Measurements from ENCODE around the gene RTP5.

RTP5 gene

DNA sequence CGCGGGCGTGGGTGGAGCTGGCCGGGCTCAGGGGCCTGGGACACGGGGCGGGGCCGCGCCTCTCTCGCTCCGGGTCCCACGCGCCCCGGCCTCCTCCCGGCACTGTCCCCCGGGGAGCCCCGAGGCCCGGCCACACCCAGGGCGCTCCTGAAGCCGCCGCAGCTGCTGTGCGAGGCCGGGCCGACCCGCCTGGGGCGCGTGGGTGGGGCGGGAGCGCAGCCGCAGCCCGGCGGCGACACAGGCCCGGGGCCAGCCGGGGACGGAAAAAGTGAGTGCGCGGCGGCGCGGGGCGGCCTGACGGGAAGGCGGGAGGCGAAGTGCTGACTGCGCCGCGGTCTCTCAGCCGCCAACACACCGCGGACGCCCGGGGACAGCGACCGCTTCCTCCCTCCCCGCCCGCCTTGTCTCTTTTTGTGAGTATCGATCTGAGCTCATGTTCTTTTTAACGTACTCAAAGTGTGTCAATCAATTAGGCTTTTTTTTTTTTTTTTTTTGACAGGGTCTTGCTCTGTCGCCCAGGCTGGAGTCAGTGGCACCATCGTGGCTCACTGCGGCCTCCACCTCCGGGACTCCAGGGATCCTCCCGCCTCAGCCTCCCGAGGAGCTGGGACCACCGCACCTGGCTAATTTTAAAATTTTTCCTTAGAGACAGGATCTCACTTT lies 25.3 kb upstream of the RTP5 start:
- DNase-seq = peak; percentile 71

DNA sequence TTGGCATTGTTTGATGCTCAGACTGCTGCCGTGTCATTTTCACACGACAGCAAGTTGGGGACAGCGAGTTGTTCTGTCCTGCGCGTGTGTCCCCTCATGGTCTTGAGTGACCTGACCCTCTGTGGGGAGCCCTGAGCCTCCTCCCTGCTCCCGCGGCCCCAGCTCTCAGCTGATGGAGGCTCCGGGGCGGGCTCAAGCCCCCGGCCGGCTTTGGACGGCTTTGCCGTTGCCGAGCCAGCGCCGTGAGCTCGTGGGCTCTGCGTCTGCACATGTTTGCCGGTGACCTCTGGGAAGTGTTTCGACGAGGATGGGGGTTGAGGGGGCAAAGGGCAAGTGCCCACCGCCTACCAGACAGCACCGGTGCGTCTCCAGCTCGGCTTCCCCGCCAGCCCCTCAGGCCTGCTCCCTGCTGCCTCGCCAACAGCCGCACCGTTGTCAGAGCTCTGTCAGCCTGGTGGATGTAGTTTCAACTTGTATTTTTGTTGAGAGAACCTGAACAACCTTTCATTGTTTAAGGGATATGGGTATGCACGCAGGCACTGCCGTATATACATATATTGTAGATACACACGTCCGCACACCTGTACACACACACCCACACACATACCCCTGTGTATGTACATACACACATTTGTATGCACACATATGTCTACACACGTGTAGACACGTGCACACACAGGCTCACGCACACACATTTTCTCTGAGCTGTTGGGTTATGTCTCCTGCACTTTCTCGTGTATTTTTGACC lies 24.5 kb upstream of the RTP5 start:
- no peak for DNase-seq

DNA sequence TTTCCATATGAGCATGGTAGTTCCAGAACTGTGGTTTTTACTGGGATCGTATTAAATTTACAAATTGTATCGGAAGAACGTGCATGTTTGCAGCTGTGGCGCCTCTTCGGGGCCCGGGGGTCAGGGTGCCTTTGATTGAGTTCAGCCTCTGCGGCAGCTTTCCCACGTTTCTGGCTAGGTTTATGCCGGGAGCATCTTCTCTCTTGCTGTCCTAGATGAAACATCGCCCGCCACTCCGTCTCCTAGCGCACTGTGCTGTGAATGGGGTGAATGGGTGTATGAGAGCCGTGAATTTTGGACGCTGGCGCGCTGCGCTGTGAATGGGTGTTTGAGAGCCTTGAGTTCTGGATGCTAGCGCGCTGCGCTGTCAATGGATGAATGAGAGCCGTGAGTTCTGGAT lies 23.1 kb upstream of the RTP5 start:
- no peak for DNase-seq

DNA sequence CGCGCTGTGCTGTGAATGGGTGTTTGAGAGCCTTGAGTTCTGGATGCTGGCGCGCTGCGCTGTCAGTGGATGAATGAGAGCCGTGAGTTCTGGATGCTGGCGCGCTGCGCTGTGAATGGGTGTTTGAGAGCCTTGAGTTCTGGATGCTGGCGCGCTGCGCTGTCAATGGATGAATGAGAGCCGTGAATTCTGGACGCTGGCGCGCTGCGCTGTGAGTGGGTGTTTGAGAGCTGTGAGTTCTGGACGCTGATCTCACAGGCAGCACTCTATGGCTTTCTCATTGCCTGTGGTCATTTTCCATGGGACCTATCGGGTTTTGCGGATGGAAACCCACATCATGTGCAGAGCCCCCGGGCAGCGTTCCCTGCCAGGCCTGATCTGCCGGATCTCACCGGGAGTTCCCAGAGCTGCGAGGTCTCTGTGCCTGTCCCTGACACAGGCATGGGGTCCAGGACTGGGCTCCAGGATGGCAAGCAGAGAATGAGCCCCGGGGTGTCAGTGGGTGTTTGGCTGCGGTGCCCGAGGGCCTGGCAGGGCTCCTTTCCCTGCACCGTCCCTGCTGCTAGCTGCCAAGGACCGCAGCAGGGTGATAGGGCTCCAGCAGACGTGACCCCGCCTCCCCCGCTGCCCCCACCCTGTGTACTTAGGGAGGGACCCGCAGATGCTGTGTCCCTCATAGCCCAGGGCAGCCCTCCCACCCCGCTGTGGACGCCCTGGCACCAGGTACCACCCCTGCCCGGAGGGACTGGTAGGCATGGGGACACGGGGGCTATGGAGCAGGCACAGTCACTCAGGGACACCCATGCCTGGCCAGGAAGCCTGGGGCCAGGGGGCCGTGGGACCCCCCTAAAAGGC lies 20.5 kb upstream of the RTP5 start:
- no peak for DNase-seq

DNA sequence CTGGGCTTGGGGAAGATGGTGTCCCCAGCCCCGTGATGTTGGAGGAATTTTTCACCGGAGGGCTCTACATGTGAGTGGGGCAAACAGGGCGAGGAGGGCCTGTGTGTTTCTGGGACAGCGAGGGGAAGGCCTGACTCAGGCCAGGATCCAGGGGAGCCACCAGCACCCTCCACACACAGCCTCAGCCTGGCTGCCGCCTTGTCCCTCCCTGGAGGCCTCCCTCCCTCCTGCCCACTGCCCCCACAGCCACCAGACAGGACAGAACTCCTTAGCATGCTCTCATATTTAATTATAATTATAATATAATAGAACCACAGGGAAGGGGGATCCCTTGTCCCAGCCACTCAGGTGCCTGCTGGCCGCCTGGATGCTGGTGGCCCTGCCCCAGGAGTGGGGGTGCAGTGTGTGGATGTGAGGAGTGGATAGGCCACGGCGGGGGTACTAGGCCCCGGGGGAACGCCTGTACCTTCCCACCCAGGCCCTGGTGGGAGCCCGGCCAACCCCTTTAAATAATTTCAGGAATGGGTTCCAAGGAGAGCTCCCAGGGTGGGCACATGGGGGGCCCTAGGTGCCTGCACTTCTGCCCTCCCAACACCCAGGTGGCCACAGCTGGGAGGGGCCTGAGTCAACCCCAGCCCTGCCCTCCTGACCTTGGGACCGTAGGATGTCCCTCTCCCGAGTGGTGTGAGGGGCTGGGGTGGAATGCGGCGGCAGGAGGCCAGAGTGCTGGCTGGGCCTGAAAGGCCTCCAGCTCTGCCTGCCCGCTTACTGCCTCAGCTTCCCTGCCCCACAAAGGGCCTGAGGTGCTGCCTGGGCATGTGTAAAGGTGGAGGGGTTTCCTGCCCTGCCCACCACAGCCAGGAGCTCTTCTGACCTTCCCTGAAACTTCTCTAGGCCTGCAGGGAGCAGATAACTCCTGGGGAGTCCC lies 19.6 kb upstream of the RTP5 start:
- DNase-seq = no peak

DNA sequence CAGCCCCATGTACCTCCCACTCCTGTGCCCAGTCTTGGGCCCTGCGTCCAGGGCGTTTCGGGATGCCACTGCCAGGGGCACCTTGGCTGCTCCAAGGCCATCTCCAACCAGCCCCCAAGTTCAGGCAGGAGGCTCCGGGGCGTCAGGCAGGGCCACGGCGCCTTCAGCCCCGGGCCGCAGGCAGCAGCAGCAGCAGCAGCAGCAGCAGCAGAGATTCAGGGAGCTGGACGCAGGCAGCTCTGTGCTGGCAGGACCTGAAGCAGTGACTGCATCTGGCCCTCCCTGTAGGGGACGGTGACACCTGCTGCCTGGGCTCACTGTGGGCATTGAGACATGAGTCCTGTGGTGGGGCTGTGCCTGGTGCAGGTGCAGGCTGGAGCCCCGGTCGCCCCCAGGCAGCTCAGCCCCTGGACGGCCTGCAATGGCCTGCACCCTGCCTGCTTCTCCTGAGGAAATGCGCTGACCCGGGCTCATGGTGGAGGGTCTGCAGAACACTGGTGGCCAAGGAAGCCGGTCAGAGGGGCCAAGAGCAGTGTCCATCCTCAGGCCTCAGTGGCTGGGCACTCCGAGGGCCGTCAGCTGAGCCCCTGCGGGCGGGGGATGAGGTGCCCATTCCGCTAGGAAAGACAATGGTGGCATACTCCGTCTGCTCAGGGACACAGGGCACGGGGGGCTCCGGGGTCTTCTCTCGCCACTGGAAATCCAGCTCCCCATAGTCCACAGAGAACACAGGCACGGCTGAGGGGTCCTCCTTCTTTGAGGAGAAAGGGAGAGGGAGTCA lies 18.8 kb upstream of the RTP5 start:
- no peak for DNase-seq

- no peak for DNase-seq
These were observed 18.0 kb upstream of the RTP5 start for GRCh38 chr2:241851325-241852115.

DNA sequence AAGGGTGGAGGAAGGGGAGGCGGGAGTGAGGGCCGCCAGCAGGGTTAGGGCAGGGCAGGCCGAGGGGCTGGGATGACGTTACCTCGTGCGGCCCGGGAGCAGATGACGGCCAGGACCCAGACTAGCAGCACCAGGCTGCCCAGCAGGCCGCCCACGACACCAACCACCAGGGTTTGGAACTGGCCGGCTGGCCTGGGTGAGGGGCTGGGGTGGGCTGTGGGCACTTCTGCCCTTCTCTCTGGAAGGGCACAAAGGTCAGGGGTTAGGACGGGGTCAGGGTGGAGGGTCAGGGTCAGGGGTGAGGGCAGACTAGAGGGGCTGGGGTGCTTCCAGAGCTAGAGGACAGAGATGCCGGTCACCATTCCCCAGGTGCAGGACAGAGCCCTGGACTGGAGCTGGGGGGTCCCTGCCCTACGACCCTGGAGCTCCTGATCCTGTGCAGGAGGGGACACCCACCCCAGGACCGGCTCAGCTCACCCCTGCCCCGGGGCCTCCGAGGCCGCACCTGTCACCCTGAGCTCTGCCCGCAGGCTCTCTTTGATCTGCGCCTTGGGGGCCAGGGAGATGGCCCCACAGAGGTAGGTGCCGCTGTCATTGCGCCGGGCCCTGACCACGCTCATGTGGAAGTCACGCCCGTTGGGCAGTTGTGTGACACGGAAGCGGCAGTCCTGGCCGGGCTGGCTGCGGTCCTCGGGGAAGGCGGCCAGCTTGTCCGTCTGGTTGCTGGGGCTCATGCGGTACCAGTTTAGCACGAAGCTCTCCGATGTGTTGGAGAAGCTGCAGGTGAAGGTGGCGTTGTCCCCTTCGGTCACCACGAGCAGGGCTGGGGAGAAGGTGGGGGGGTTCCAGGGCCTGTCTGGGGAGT lies 17.2 kb upstream of the RTP5 start:
- DNase-seq = peak; percentile 38

- no peak for DNase-seq
These were observed 16.4 kb upstream of the RTP5 start for GRCh38 chr2:241852981-241853631.

- DNase-seq = no peak
These were observed 15.7 kb upstream of the RTP5 start for GRCh38 chr2:241853651-241854341.

- no peak for DNase-seq
These were observed 14.9 kb upstream of the RTP5 start for GRCh38 chr2:241854342-241855244.

GRCh38 chr2:241855245-241855887 lies 14.2 kb upstream of the RTP5 start:
- no peak for DNase-seq

- no peak for DNase-seq
These were observed 13.6 kb upstream of the RTP5 start for GRCh38 chr2:241855888-241856422.

DNA sequence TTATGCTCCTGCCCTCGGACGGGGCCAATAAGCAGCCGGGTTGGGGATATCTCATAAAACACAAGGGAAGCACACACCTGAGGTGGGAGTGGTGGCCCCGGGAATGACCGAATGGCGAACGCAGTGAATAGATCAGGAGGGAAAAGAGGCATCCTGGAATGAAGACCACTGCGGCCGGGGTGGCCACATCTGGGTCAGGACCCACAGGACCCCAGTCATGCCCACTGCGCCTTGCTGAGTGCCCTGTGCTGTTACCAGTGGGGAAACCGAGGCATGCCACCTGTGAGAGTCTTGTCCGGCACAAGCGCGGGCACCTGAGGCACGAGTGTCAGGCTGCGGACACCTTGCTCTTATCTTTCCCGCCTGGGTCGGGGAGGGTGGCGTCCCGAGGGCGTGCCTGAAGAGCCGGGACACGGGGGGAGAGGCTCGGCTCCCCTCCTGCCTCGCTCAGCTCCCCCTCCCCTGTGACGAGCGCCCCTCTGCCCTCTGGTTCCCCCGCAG lies 12.4 kb upstream of the RTP5 start:
- no peak for DNase-seq

- no peak for DNase-seq
These were observed 11.9 kb upstream of the RTP5 start for GRCh38 chr2:241857572-241858121.

Data from DMS53 (cell line).